Endothelial cell of umbilical vein (primary cell): ENCODE data around the gene TMEM19.

Experiments used
- CTCF ChIP-seq, 2 donors: IDR thresholded peaks; 1 replicate in 1 of 2; 2 replicates in 1 of 2; pipeline ENCODE4 v1.5.1; 2011; ENCODE audit warnings: low read length in 2 of 2, mild to moderate bottlenecking in 2 of 2, moderate library complexity in 2 of 2, control low read depth in 1 of 2, inconsistent platforms in 1 of 2, low read depth in 1 of 2; ENCODE audit not compliant: insufficient read depth in 1 of 2; ENCODE audit errors: extremely low read depth in 1 of 2
- EZH2 ChIP-seq: IDR thresholded peaks from 2 replicates; pipeline ENCODE4 v1.6.1; 2012; ENCODE audit warnings: borderline replicate concordance, low read depth, mild to moderate bottlenecking, moderate library complexity, low read length, inconsistent platforms; ENCODE audit not compliant: severe bottlenecking
- MAX ChIP-seq: IDR thresholded peaks from 2 replicates; pipeline ENCODE4 v1.6.1; 2011; ENCODE audit not compliant: insufficient read depth, insufficient read length
- MYC ChIP-seq: IDR thresholded peaks from one replicate; pipeline ENCODE4 v1.6.1; 2011; ENCODE audit warnings: mild to moderate bottlenecking, low read depth, low read length
- POLR2A ChIP-seq: IDR thresholded peaks from 2 replicates; pipeline ENCODE4 v1.6.1; 2012; ENCODE audit warnings: low read depth, mild to moderate bottlenecking, control low read depth, low read length

DNA sequence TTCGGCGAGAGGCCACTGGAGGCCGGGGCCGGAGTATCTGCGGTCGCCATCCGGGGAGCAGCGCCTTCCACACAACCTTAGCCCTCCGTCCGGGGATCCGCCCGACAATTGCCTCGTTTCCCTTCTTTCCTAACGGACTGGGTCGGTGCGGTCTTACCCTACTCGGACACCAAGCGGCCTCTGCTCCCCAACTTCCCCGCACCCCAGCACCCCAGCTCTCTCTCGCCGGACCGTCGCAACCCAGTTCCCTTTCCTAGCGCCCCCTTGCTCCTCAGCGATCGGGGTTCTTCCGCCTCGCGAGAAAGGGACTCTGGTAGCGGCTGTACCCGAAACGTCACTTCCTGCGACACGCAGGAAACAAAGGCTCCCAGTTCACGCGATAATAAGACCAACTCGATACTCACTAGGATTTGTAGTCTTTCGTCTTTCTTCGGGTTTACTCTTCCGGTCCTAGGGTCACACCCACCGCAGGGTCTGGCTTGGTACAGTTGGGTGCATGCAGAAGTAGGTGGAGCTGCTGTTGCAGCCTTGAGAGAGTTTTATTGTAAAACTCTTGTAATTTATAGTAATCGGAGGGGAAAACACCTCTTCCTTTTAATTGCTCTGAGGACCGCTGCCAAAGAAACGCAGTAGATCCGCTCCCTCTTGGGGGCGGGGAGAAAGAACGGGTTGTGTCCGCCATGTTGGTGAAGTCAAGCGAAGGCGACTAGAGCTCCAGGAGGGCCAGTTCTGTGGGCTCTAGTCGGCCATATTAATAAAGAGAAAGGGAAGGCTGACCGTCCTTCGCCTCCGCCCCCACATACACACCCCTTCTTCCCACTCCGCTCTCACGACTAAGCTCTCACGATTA lies 22.1 kb upstream of the TMEM19 start, which contains the start of the genes THAP2 and ZFC3H1:
- no peak for TF ChIP-seq EZH2
- no peak for TF ChIP-seq MYC
- TF ChIP-seq CTCF (IDR thresholded peaks at IDR 0.05; ENCODE audit: extremely low read depth in 1 of 2, insufficient read depth in 1 of 2, low read depth in 1 of 2, low read length in 2 of 2): peak in 1 of 2 donors; percentile 31
- TF ChIP-seq POLR2A: peak; percentile 73
- TF ChIP-seq MAX: no peak
